H9 (cell line): ENCODE measurements around the gene SPRED2. TPM values are rescaled to one million over a fixed set of nuclear protein-coding genes. Genes with fewer than 3 reads are reported as not detected.

Source experiments
- DNase-seq: peaks from one replicate; pipeline ENCODE4 v3.0.0-alpha.2; 2017
- H2AFZ ChIP-seq: one replicate; pipeline ENCODE4 v1.6.1; 2013; ENCODE audit warnings: mild to moderate bottlenecking, low read length, control low read depth, moderate library complexity
- H2AK5ac ChIP-seq: 2 replicates; pipeline ENCODE4 v1.6.1; 2013; ENCODE audit warnings: low read length, control low read depth, mixed read lengths; ENCODE audit not compliant: insufficient read length
- H2BK120ac ChIP-seq: one replicate; pipeline ENCODE4 v1.6.1; 2013; ENCODE audit warnings: low read depth, mild to moderate bottlenecking, low read length, control low read depth, inconsistent platforms; ENCODE audit not compliant: poor library complexity, severe bottlenecking
- H2BK12ac ChIP-seq: 2 replicates; pipeline ENCODE4 v1.6.1; 2013; ENCODE audit warnings: low read length, control low read depth, mixed read lengths, low read depth; ENCODE audit not compliant: insufficient read length
- H2BK15ac ChIP-seq: 2 replicates; pipeline ENCODE4 v1.6.1; 2013; ENCODE audit warnings: low read depth, low read length, control low read depth
- H2BK20ac ChIP-seq: one replicate; pipeline ENCODE4 v1.6.1; 2013; ENCODE audit warnings: low read depth, mild to moderate bottlenecking, low read length, control low read depth, inconsistent platforms; ENCODE audit not compliant: poor library complexity, severe bottlenecking
- H2BK5ac ChIP-seq: 2 replicates; pipeline ENCODE4 v1.6.1; 2013; ENCODE audit warnings: low read length, control low read depth, mixed read lengths; ENCODE audit not compliant: insufficient read length
- H3K14ac ChIP-seq: 2 replicates; pipeline ENCODE4 v1.6.1; 2013; ENCODE audit warnings: low read length, control low read depth; ENCODE audit not compliant: insufficient read depth
- H3K18ac ChIP-seq: 2 replicates; pipeline ENCODE4 v1.6.1; 2013; ENCODE audit warnings: low read depth, mild to moderate bottlenecking, mixed read lengths, low read length, control low read depth; ENCODE audit not compliant: insufficient read length
- H3K23ac ChIP-seq: 2 replicates; pipeline ENCODE4 v1.6.1; 2013; ENCODE audit warnings: low read length, control low read depth, mixed read lengths, low read depth; ENCODE audit not compliant: insufficient read length
- H3K23me2 ChIP-seq: 2 replicates; pipeline ENCODE4 v1.6.1; 2013; ENCODE audit warnings: low read depth, mild to moderate bottlenecking, mixed read lengths, low read length, control low read depth; ENCODE audit not compliant: insufficient read length, poor library complexity, severe bottlenecking
- H3K27ac ChIP-seq: 2 replicates; pipeline ENCODE4 v1.5.1; 2013; ENCODE audit warnings: low read length, control low read depth, mixed read lengths, low read depth; ENCODE audit not compliant: insufficient read length
- H3K27me3 ChIP-seq: 2 replicates; pipeline ENCODE4 v1.6.1; 2013; ENCODE audit warnings: low read length, control low read depth, inconsistent platforms; ENCODE audit not compliant: insufficient read depth
- H3K4ac ChIP-seq: 2 replicates; pipeline ENCODE4 v1.6.1; 2013; ENCODE audit warnings: low read depth, mild to moderate bottlenecking, control low read depth, inconsistent platforms, low read length, moderate library complexity
- H3K4me1 ChIP-seq: 2 replicates; pipeline ENCODE4 v1.6.1; 2013; ENCODE audit warnings: low read length, control low read depth, inconsistent platforms; ENCODE audit not compliant: insufficient read depth
- H3K4me2 ChIP-seq: 2 replicates; pipeline ENCODE4 v1.6.1; 2013; ENCODE audit warnings: low read length, control low read depth, mixed read lengths; ENCODE audit not compliant: insufficient read length, insufficient read depth
- H3K56ac ChIP-seq: 2 replicates; pipeline ENCODE4 v1.6.1; 2013; ENCODE audit warnings: low read depth, mild to moderate bottlenecking, mixed read lengths, low read length, control low read depth; ENCODE audit not compliant: insufficient read length
- H3K79me1 ChIP-seq: 2 replicates; pipeline ENCODE4 v1.6.1; 2013; ENCODE audit warnings: low read depth, mild to moderate bottlenecking, moderate library complexity, low read length, control low read depth, inconsistent platforms; ENCODE audit not compliant: insufficient read depth, poor library complexity, severe bottlenecking
- H3K79me2 ChIP-seq: 2 replicates; pipeline ENCODE4 v1.6.1; 2013; ENCODE audit warnings: low read length, control low read depth, inconsistent platforms; ENCODE audit not compliant: insufficient read depth
- H3K9ac ChIP-seq: 2 replicates; pipeline ENCODE4 v1.6.1; 2013; ENCODE audit warnings: low read length, control low read depth, mixed read lengths; ENCODE audit not compliant: insufficient read length; ENCODE audit errors: extremely low read depth
- H3K9me3 ChIP-seq: one replicate; pipeline ENCODE4 v1.6.1; 2013; ENCODE audit warnings: low read depth, low read length, inconsistent platforms; ENCODE audit not compliant: control insufficient read depth
- H3T11ph ChIP-seq: one replicate; pipeline ENCODE4 v1.6.1; 2013; ENCODE audit warnings: mild to moderate bottlenecking, low read length, control low read depth, inconsistent platforms
- H4K20me1 ChIP-seq: one replicate; pipeline ENCODE4 v1.6.1; 2013; ENCODE audit not compliant: control insufficient read depth, insufficient read length, insufficient read depth
- H4K5ac ChIP-seq: 2 replicates; pipeline ENCODE4 v1.6.1; 2013; ENCODE audit warnings: low read depth, mild to moderate bottlenecking, mixed read lengths, low read length, control low read depth; ENCODE audit not compliant: insufficient read length
- H4K8ac ChIP-seq: replicated peaks from 2 replicates; pipeline ENCODE4 v1.6.1; 2013; ENCODE audit warnings: low read length, control low read depth, mixed read lengths, low read depth; ENCODE audit not compliant: insufficient read length
- H4K91ac ChIP-seq: 2 replicates; pipeline ENCODE4 v1.6.1; 2013; ENCODE audit warnings: low read depth, mild to moderate bottlenecking, moderate library complexity, mixed read lengths, low read length, control low read depth; ENCODE audit not compliant: insufficient read length
- H3K27ac Mint-ChIP-seq, 3 experiments: 2 replicates in 2 of 3; 3 replicates in 1 of 3; pipeline ENCODE4 v1.8.0; 2020 to 2021; ENCODE audit warnings: mixed read lengths in 3 of 3, mild to moderate bottlenecking in 1 of 3, moderate library complexity in 1 of 3
- H3K27me3 Mint-ChIP-seq: 2 replicates; pipeline ENCODE4 v1.8.0; 2021; ENCODE audit warnings: low read depth, mild to moderate bottlenecking, moderate library complexity, mixed read lengths
- H3K36me3 Mint-ChIP-seq, 3 experiments: 2 replicates in 2 of 3; 3 replicates in 1 of 3; pipeline ENCODE4 v1.8.0; 2020 to 2021; ENCODE audit warnings: low read depth in 3 of 3, mixed read lengths in 3 of 3; ENCODE audit not compliant: insufficient read depth in 1 of 3
- H3K4me1 Mint-ChIP-seq, 2 experiments: 2 replicates each; pipeline ENCODE4 v1.8.0; 2020; ENCODE audit warnings: mixed read lengths in 2 of 2
- H3K4me3 Mint-ChIP-seq, 2 experiments: 2 replicates in 1 of 2; 3 replicates in 1 of 2; pipeline ENCODE4 v1.8.0; 2020 to 2021; ENCODE audit warnings: mild to moderate bottlenecking in 2 of 2, mixed read lengths in 2 of 2, moderate library complexity in 1 of 2
- H3K9me3 Mint-ChIP-seq, 2 experiments: 2 replicates in 1 of 2; 3 replicates in 1 of 2; pipeline ENCODE4 v1.8.0; 2020; ENCODE audit warnings: mild to moderate bottlenecking in 2 of 2, mixed read lengths in 2 of 2, moderate library complexity in 1 of 2
- CTCF ChIP-seq: fragments of 200-600 bp; sonication (generic); conservative IDR thresholded peaks from 3 replicates; pipeline ENCODE4 v1.8.0; 2021; ENCODE audit warnings: antibody characterized with exemption, mild to moderate bottlenecking
- WGBS: extraction: QIAGEN DNeasy Blood & Tissue Kit; methylation state at CpG from one replicate; pipeline ENCODE4 v1.1.7; 2013; ENCODE audit warnings: missing lambda C conversion rate, low lambda C conversion rate, mixed read lengths; ENCODE audit not compliant: insufficient read length; ENCODE audit errors: extremely low coverage; 5-methylcytosine and 5-hydroxymethylcytosine counted together
- total RNA-seq: library from RNA; stranded (reverse); gene quantifications from 2 replicates; pipeline ENCODE4 v1.2.1, GENCODE V29; 2021

The SPRED2 gene
- total RNA-seq, 1 experiment from 2014 or later: 23.5 TPM

GRCh38 chr2:65279756-65280155 lies 152.6 kb downstream of the SPRED2 start:
- Histone ChIP-seq H2BK15ac (no peak overlapping the region), H3K9ac (no peak overlapping the region), H4K91ac (no peak overlapping the region), H3K4me2 (no peak overlapping the region), H4K8ac (no peak overlapping the region), H3K4ac (no peak overlapping the region), H3K23ac (no peak overlapping the region), H3K79me1 (no peaks in the 10 kb centered on the region), H2BK12ac (no peak overlapping the region), H2BK20ac (no peak overlapping the region), H2BK120ac (no peak overlapping the region), H3K79me2 (no peaks in the 10 kb centered on the region), H2AK5ac (no peak overlapping the region), H3K4me1 (no peaks in the 10 kb centered on the region), H3K27ac (no peak overlapping the region), H3T11ph (no peak overlapping the region), H4K5ac (no peak overlapping the region), H2BK5ac (no peak overlapping the region), H3K9me3 (no peaks in the 10 kb centered on the region), H4K20me1 (no peaks in the 10 kb centered on the region), H3K14ac (no peak overlapping the region), H3K56ac (no peak overlapping the region), H3K27me3 (peaks cover 46% of the 10 kb centered on the region), H2AFZ (no peak overlapping the region), H3K23me2 (no peaks in the 10 kb centered on the region), H3K18ac (no peak overlapping the region)
- TF ChIP-seq CTCF: no peak
- H3K27me3 Mint-ChIP-seq: peaks cover 100% of the 10 kb centered on the region
- WGBS: no CpG with 5 or more reads among the region's 6 CpGs
- H3K4me3 Mint-ChIP-seq: no peak overlapping the region
- H3K36me3 Mint-ChIP-seq: no peaks in the 10 kb centered on the region
- peaks cover 0 to 2% of the 10 kb centered on the region in 2 experiments; a peak in 2 of 5 replicates for H3K9me3 Mint-ChIP-seq
- no peak overlapping the region for H3K27ac Mint-ChIP-seq
- DNase-seq: no peak
- H3K4me1 Mint-ChIP-seq: peaks cover 10 to 15% of the 10 kb centered on the region in 2 experiments
